ENCODE results near the gene PTRHD1.

Gene PTRHD1

GRCh38 chr2:24830351-24830750 lies 37.2 kb upstream of the PTRHD1 start:
- DNase-seq (ENCODE audit: low read depth, low spot score), result peak; percentile 44

GRCh38 chr2:24828238-24828996 lies 35.2 kb upstream of the PTRHD1 start:
- DNase-seq (ENCODE audit: low read depth, low spot score), result no peak

GRCh38 chr2:24827321-24828237 lies 34.4 kb upstream of the PTRHD1 start:
- DNase-seq (ENCODE audit: low read depth, low spot score), result peak; percentile 92

- no peak for DNase-seq (ENCODE audit: low read depth, low spot score)
These were observed 33.6 kb upstream of the PTRHD1 start for GRCh38 chr2:24826773-24827145.

GRCh38 chr2:24825883-24826772 lies 32.9 kb upstream of the PTRHD1 start:
- DNase-seq (ENCODE audit: low read depth, low spot score), result no peak

- DNase-seq (ENCODE audit: low read depth, low spot score), result no peak
These were observed 32.0 kb upstream of the PTRHD1 start for GRCh38 chr2:24824966-24825882.

- no peak for DNase-seq (ENCODE audit: low read depth, low spot score)
These were observed 30.9 kb upstream of the PTRHD1 start for GRCh38 chr2:24824071-24824588.

GRCh38 chr2:24822049-24822706 lies 29.0 kb upstream of the PTRHD1 start:
- DNase-seq (ENCODE audit: low read depth, low spot score), result peak; percentile 64

- DNase-seq (ENCODE audit: low read depth, low spot score), result no peak
These were observed 28.3 kb upstream of the PTRHD1 start for GRCh38 chr2:24821433-24821891.

GRCh38 chr2:24820598-24821432 lies 27.6 kb upstream of the PTRHD1 start:
- DNase-seq (ENCODE audit: low read depth, low spot score), result no peak

- no peak for DNase-seq (ENCODE audit: low read depth, low spot score)
These were observed 27.0 kb upstream of the PTRHD1 start for GRCh38 chr2:24820175-24820513.

GRCh38 chr2:24819442-24820174 lies 26.4 kb upstream of the PTRHD1 start:
- no peak for DNase-seq (ENCODE audit: low read depth, low spot score)

- DNase-seq (ENCODE audit: low read depth, low spot score), result peak; percentile 60
These were observed 25.6 kb upstream of the PTRHD1 start for GRCh38 chr2:24818721-24819167.

- DNase-seq (ENCODE audit: low read depth, low spot score), result peak; percentile 72
These were observed 23.7 kb upstream of the PTRHD1 start for GRCh38 chr2:24816884-24817283.

- no peak for DNase-seq (ENCODE audit: low read depth, low spot score)
These were observed 23.2 kb upstream of the PTRHD1 start for GRCh38 chr2:24816404-24816803.

- no peak for DNase-seq (ENCODE audit: low read depth, low spot score)
These were observed 22.0 kb upstream of the PTRHD1 start for GRCh38 chr2:24815171-24815570.

- DNase-seq (ENCODE audit: low read depth, low spot score), result no peak
These were observed 21.3 kb upstream of the PTRHD1 start for GRCh38 chr2:24814516-24814915.

GRCh38 chr2:24813691-24814137 lies 20.5 kb upstream of the PTRHD1 start:
- DNase-seq (ENCODE audit: low read depth, low spot score), result no peak

Data from astrocyte of the hippocampus (primary cell).